Measurements from ENCODE around the gene MB21D2.
A peak's percentile ranks its signal among the peaks of the same experiment; 100 is the strongest.

Gene MB21D2

GRCh38 chr3:192827208-192827607 lies 90.4 kb downstream of the MB21D2 start:
- peak; percentile 65 for ATAC-seq

GRCh38 chr3:192826214-192827006 lies 91.2 kb downstream of the MB21D2 start:
- no peak for DNase-seq (ENCODE audit: low spot score in 2 of 2)
- peaks cover 18% of the 10 kb centered on the region for H3K4me1 Mint-ChIP-seq
- peaks cover 5% of the 10 kb centered on the region for H3K9me3 Mint-ChIP-seq
- no peak for ATAC-seq
- no peaks in the 10 kb centered on the region for H3K36me3 Mint-ChIP-seq
- H3K27ac Mint-ChIP-seq, result no peak overlapping the region
- H3K4me3 Mint-ChIP-seq, result no peak overlapping the region

More at GRCh38 chr3:192827208-192827607, 90.4 kb downstream of the MB21D2 start:
- H3K4me3 Mint-ChIP-seq, result no peak overlapping the region
- H3K9me3 Mint-ChIP-seq, result peaks cover 5% of the 10 kb centered on the region
- no peaks in the 10 kb centered on the region for H3K36me3 Mint-ChIP-seq
- H3K27ac Mint-ChIP-seq, result no peak overlapping the region
- H3K4me1 Mint-ChIP-seq, result peaks cover 21% of the 10 kb centered on the region
- DNase-seq (ENCODE audit: low spot score in 2 of 2), result no peak

GRCh38 chr3:192825657-192826200 lies 91.9 kb downstream of the MB21D2 start:
- H3K4me1 Mint-ChIP-seq, result peaks cover 11% of the 10 kb centered on the region
- H3K9me3 Mint-ChIP-seq, result peaks cover 5% of the 10 kb centered on the region
- DNase-seq (ENCODE audit: low spot score in 2 of 2) (no peak), ATAC-seq (no peak)
- no peak overlapping the region for H3K27ac Mint-ChIP-seq
- H3K4me3 Mint-ChIP-seq, result no peak overlapping the region
- no peaks in the 10 kb centered on the region for H3K36me3 Mint-ChIP-seq

GRCh38 chr3:192825216-192825615 lies 92.4 kb downstream of the MB21D2 start:
- Mint-ChIP-seq H3K9me3 (peaks cover 5% of the 10 kb centered on the region), H3K4me1 (peaks cover 6% of the 10 kb centered on the region), H3K27ac (no peak overlapping the region), H3K36me3 (no peaks in the 10 kb centered on the region), H3K4me3 (no peak overlapping the region)
- ATAC-seq, result no peak
- DNase-seq (ENCODE audit: low spot score in 2 of 2), result no peak

GRCh38 chr3:192824313-192824712 lies 93.3 kb downstream of the MB21D2 start:
- Mint-ChIP-seq H3K27ac (no peak overlapping the region), H3K4me1 (peaks cover 12% of the 10 kb centered on the region), H3K4me3 (no peak overlapping the region), H3K9me3 (peaks cover 5% of the 10 kb centered on the region), H3K36me3 (no peaks in the 10 kb centered on the region)
- DNase-seq (ENCODE audit: low spot score in 2 of 2) (no peak), ATAC-seq (no peak)

GRCh38 chr3:192821161-192821560 lies 96.5 kb downstream of the MB21D2 start:
- Mint-ChIP-seq H3K36me3 (no peaks in the 10 kb centered on the region), H3K4me3 (no peak overlapping the region), H3K27ac (no peak overlapping the region), H3K4me1 (peaks cover 32% of the 10 kb centered on the region), H3K9me3 (no peaks in the 10 kb centered on the region)
- DNase-seq (ENCODE audit: low spot score in 2 of 2) (no peak), ATAC-seq (no peak)

GRCh38 chr3:192820161-192820560 lies 97.5 kb downstream of the MB21D2 start:
- Mint-ChIP-seq H3K9me3 (no peaks in the 10 kb centered on the region), H3K4me3 (no peak overlapping the region), H3K4me1 (peaks cover 32% of the 10 kb centered on the region), H3K27ac (no peak overlapping the region), H3K36me3 (no peaks in the 10 kb centered on the region)
- DNase-seq (ENCODE audit: low spot score in 2 of 2) (no peak), ATAC-seq (no peak)

- no peak for DNase-seq (ENCODE audit: low spot score in 2 of 2)
- H3K9me3 Mint-ChIP-seq, result no peaks in the 10 kb centered on the region
- no peak overlapping the region for H3K27ac Mint-ChIP-seq
- H3K36me3 Mint-ChIP-seq, result no peaks in the 10 kb centered on the region
- peak overlapping the region; percentile 12 for H3K4me3 Mint-ChIP-seq
- H3K4me1 Mint-ChIP-seq, result peaks cover 32% of the 10 kb centered on the region
- ATAC-seq, result peak; percentile 86
Measured at GRCh38 chr3:192819001-192819569, 98.6 kb downstream of the MB21D2 start.

- H3K36me3 Mint-ChIP-seq, result no peaks in the 10 kb centered on the region
- peak overlapping the region; percentile 7 for H3K4me3 Mint-ChIP-seq
- H3K9me3 Mint-ChIP-seq, result no peaks in the 10 kb centered on the region
- no peak overlapping the region for H3K27ac Mint-ChIP-seq
- peak; percentile 33 for ATAC-seq
- H3K4me1 Mint-ChIP-seq, result peaks cover 32% of the 10 kb centered on the region
- DNase-seq (ENCODE audit: low spot score in 2 of 2), result no peak
Measured at GRCh38 chr3:192818126-192818525, 99.5 kb downstream of the MB21D2 start.

GRCh38 chr3:192817506-192817905 lies 100.2 kb downstream of the MB21D2 start:
- H3K36me3 Mint-ChIP-seq, result no peaks in the 10 kb centered on the region
- no peak overlapping the region for H3K27ac Mint-ChIP-seq
- no peak for DNase-seq (ENCODE audit: low spot score in 2 of 2)
- peaks cover 32% of the 10 kb centered on the region for H3K4me1 Mint-ChIP-seq
- peak overlapping the region; percentile 12 for H3K4me3 Mint-ChIP-seq
- ATAC-seq, result peak; percentile 9
- H3K9me3 Mint-ChIP-seq, result no peaks in the 10 kb centered on the region

- DNase-seq (ENCODE audit: low spot score in 2 of 2) (no peak), ATAC-seq (peak; percentile 92)
- no peak overlapping the region for H3K27ac Mint-ChIP-seq
- no peaks in the 10 kb centered on the region for H3K36me3 Mint-ChIP-seq
- peak overlapping the region; percentile 12 for H3K4me3 Mint-ChIP-seq
- H3K4me1 Mint-ChIP-seq, result peaks cover 32% of the 10 kb centered on the region
- no peaks in the 10 kb centered on the region for H3K9me3 Mint-ChIP-seq
Measured at GRCh38 chr3:192817053-192817452, 100.6 kb downstream of the MB21D2 start.

- H3K4me3 Mint-ChIP-seq, result no peak overlapping the region
- DNase-seq (ENCODE audit: low spot score in 2 of 2), result no peak
Measured at GRCh38 chr3:192816351-192816750, 101.3 kb downstream of the MB21D2 start.

GRCh38 chr3:192812743-192813383 lies 104.8 kb downstream of the MB21D2 start:
- DNase-seq (ENCODE audit: low spot score in 2 of 2), result no peak

More at GRCh38 chr3:192816351-192816750, 101.3 kb downstream of the MB21D2 start:
- no peak for ATAC-seq
- Mint-ChIP-seq H3K27ac (no peak overlapping the region), H3K9me3 (no peaks in the 10 kb centered on the region), H3K36me3 (no peaks in the 10 kb centered on the region), H3K4me1 (peaks cover 32% of the 10 kb centered on the region)

GRCh38 chr3:192805711-192806110 lies 111.9 kb downstream of the MB21D2 start:
- no peak for DNase-seq (ENCODE audit: low spot score in 2 of 2)
- H3K27ac Mint-ChIP-seq, result no peak overlapping the region
- H3K36me3 Mint-ChIP-seq, result no peaks in the 10 kb centered on the region
- no peaks in the 10 kb centered on the region for H3K9me3 Mint-ChIP-seq
- H3K4me1 Mint-ChIP-seq, result no peaks in the 10 kb centered on the region
- H3K4me3 Mint-ChIP-seq, result no peak overlapping the region
- no peak for ATAC-seq

More at GRCh38 chr3:192812743-192813383, 104.8 kb downstream of the MB21D2 start:
- no peak overlapping the region for H3K4me3 Mint-ChIP-seq
- H3K27ac Mint-ChIP-seq, result no peak overlapping the region
- no peaks in the 10 kb centered on the region for H3K9me3 Mint-ChIP-seq
- H3K36me3 Mint-ChIP-seq, result no peaks in the 10 kb centered on the region
- no peak for ATAC-seq
- H3K4me1 Mint-ChIP-seq, result peaks cover 14% of the 10 kb centered on the region

GRCh38 chr3:192804502-192804901 lies 113.2 kb downstream of the MB21D2 start:
- H3K27ac Mint-ChIP-seq, result no peak overlapping the region
- ATAC-seq, result no peak
- no peak for DNase-seq (ENCODE audit: low spot score in 2 of 2)
- no peak overlapping the region for H3K4me3 Mint-ChIP-seq
- no peaks in the 10 kb centered on the region for H3K9me3 Mint-ChIP-seq
- no peaks in the 10 kb centered on the region for H3K4me1 Mint-ChIP-seq
- no peaks in the 10 kb centered on the region for H3K36me3 Mint-ChIP-seq

Data from stimulated activated effector memory CD8-positive, alpha-beta T cell treated with anti-CD3 and anti-CD28 coated beads, Interleukin-12 subunit alpha, Interleukin-12 subunit beta, amount 100 ng/mL, for 72 hours (primary cell).